NK-92 (cell line): ENCODE measurements around the gene ELAPOR1.

Experiments
- DNase-seq: peaks from one replicate; lab custom pipeline; 2025; ENCODE audit not compliant: unreplicated experiment; lab: John Stamatoyannopoulos, UW

ELAPOR1 gene, protein sequence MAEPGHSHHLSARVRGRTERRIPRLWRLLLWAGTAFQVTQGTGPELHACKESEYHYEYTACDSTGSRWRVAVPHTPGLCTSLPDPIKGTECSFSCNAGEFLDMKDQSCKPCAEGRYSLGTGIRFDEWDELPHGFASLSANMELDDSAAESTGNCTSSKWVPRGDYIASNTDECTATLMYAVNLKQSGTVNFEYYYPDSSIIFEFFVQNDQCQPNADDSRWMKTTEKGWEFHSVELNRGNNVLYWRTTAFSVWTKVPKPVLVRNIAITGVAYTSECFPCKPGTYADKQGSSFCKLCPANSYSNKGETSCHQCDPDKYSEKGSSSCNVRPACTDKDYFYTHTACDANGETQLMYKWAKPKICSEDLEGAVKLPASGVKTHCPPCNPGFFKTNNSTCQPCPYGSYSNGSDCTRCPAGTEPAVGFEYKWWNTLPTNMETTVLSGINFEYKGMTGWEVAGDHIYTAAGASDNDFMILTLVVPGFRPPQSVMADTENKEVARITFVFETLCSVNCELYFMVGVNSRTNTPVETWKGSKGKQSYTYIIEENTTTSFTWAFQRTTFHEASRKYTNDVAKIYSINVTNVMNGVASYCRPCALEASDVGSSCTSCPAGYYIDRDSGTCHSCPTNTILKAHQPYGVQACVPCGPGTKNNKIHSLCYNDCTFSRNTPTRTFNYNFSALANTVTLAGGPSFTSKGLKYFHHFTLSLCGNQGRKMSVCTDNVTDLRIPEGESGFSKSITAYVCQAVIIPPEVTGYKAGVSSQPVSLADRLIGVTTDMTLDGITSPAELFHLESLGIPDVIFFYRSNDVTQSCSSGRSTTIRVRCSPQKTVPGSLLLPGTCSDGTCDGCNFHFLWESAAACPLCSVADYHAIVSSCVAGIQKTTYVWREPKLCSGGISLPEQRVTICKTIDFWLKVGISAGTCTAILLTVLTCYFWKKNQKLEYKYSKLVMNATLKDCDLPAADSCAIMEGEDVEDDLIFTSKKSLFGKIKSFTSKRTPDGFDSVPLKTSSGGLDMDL

GRCh38 chr1:109113590-109114341 is at the start of gene ELAPOR1:
TSS of gene ELAPOR1 (plus strand) at chr1:109114115. CDS start at chr1:109114184, 69 bp downstream.
- peak; percentile 47 for DNase-seq

DNA sequence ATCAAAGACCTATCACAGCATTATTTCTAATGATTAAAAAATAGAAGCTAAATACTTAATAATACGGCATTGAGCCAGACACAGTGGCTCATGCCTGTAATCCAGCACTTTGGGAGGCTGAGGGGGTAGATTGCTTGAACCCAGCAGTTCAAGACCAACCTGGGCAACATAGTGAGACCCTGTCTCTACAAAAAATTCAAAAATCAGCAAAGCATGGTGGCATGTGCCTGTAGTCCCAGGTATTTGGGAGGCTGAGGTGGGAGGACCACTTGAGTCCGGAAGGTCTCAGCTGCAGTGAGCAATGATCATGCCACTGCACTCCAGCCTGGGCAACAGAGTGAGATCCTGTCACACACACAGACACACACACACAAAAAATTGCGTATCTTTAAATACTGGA is 48.8 kb upstream of the ELAPOR1 start:
- no peak for DNase-seq

- no peak for DNase-seq
Observed at GRCh38 chr1:109067883-109068282, 46.0 kb upstream of the ELAPOR1 start.

DNA sequence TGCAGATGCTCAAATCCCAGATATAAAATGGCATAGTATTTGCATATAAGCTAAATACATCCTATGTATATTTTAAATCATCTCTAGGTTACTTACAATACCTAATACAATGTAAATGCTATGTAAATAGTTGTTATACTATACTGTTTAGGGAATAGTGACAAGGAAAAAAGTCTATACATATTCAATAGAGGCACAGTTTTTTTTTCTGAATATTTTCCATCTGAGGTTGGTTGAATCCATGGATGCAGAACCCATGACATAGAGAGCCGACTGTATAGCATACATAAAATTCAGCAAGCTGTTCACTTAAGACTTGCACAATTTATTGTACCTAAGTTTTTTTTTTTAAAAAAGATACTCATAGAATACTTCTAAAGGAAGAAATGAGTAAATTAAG is 44.6 kb upstream of the ELAPOR1 start:
- no peak for DNase-seq

GRCh38 chr1:109075531-109076490 is 38.1 kb upstream of the ELAPOR1 start, which contains the start of gene TAF13:
TSS of gene TAF13 (minus strand) at chr1:109076003. CDS start at chr1:109075947, 56 bp downstream.
- DNase-seq = no peak

- no peak for DNase-seq
Observed at GRCh38 chr1:109078317-109078716, 35.6 kb upstream of the ELAPOR1 start.

GRCh38 chr1:109079240-109079622 is 34.7 kb upstream of the ELAPOR1 start:
- DNase-seq = no peak

GRCh38 chr1:109080441-109081082 is 33.4 kb upstream of the ELAPOR1 start:
- DNase-seq = no peak

GRCh38 chr1:109083501-109083900 is 30.4 kb upstream of the ELAPOR1 start:
- DNase-seq = no peak

DNA sequence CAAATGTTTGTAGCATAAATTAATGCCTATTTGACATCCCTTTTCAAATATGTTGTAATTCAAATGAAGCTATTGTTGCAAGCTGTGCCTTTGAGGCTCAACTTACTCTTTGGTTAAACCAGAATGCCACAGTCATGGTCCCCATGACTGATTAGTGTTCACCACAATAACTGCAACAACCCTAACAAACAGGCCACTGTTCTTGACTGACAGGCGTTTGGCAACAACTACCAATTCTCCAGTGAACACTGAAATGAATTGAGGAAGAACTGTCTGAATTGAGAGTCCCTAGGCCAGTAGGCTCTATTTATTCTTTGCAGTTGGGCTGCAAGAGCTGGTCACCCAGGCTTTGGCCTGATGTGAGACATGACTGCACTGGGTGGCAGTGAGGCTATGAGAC is 30.0 kb upstream of the ELAPOR1 start:
- no peak for DNase-seq

DNA sequence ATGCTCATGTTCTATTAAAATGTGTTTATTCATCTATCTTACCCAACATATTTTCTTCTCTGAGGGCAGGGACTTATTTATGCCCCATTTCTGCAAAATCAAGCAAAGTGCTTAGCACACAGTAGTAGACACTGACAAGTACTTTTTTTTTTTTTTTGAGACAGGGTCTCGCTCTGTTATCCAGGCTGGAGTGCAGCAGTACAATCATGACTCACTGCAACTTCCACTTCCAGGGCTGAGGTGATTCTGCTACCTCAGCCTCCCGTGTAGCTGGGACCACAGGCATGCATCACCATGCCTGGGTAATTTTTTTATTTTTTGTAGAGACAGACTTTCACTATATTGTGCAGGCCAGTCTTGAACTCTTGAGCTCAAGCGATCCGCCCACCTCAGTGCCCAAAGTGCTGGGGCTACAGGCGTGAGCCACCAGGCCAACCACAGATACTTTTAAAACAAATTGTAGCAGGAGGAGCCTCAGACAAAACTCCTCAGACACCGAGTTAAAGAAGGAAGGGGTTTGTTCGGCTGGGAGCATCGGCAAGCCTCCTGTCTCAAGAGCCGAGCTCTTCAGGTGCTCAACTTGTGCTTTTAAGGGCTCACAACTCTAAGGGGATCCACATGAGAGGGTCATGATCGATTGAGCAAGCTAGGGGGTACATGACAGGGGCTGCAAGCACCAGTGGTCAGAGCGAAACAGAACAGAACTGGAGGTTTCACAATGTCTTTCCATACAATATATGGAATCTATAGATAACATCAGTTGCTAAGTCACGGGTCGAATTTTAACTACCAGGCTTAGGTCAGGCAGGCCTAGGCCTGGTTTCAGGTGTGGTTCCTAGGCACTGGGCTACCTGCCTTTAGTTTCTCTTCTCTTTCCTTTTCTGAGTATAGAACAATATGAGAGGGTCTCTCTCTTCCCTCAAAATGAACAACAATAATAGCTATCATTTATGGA is 29.1 kb upstream of the ELAPOR1 start:
- DNase-seq = no peak

DNA sequence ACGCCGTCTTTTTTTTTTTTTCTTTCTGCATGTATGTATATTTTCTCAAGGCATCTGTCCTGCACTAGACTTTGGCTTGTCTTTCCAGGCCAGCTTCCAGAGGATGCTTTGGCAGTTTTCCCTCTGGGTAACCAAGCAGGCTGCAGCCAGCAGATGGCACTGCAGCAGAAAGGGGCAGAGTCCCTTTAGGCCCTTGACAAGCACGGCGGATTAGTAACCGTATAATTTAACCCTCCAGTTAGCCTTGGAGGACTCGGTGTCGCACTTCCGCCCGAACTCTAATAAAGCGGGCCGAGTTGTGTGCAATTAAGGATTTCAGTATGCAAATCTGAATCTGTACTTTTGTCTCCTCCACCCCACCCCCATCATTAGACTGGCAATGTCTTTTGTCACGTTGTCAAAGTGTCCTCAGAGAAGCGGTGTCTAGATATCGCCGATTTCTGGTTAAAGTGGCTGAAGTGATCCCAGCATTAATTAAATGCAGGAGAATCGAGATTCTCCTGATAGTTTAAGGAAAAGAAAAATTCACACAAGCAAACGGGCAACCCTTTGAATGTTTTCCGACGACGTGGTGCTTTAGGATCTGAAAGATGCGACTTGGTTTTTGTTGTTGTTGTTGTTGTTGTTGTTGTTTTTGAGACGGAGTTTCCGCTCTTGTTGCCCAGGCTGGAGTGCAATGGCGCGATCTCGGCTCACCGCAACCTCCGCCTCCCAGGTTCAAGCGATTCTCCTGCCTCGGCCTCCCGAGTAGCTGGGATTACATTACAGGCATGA is 24.5 kb upstream of the ELAPOR1 start:
- DNase-seq = no peak

- DNase-seq = peak; percentile 35
Observed at GRCh38 chr1:109090196-109091077, 23.5 kb upstream of the ELAPOR1 start, which contains the start of gene TMEM167B. TSS of gene TMEM167B (plus strand) at chr1:109090764. CDS start at chr1:109090873, 109 bp downstream.

DNA sequence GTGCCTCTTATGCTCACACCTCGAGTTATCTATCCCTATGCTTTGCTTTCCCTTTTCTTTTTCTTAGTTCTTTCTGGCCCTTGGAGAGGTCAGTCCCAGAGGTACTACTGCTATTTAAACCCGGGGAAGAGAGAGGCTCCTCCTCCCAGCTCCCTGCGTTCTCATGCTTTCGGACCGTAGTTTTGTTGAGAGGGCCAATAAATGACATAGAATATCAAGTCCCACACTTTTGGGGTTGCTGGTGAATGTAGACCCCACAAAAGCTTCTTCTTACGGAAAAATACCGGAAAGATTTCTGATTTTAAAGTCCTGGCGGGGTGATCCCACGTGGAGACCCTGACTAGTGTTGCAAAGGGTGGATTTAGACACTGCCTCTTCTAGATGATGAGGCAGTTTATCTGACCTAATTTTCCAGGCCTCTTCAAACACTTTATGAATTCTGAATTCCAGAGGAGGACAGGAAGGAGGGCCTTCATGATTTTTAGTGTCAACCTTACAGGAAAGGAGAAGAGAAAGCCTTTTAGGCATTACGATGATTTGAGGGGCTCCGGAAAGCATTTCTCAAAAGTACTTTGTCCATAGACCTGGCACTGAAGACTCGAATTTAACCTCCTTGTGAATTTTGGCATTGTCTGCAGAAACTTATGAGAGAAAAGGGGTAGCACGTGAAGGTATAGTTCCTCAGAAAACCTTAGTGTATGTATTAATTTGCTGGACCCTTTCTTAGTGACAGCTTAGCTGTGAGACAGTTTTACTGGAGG is 22.7 kb upstream of the ELAPOR1 start:
- DNase-seq = no peak

DNA sequence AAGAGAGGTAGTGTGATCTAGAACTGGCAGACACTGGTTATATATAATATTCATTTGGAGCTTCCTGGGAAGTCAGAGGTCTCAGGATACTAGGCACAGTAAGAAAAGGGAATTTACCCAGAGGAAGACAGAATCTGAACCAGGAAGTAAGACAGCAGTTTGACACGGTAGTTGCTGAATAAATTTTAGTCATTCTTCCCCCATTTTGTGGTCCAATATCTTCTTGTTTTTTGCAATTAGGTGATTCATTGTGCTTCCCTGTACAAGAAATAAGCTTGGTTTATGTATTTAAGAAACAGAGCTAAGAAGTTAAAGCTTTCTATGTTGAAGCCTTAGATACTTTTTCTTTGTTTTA is 22.1 kb upstream of the ELAPOR1 start:
- no peak for DNase-seq

- no peak for DNase-seq
Observed at GRCh38 chr1:109094377-109094803, 19.5 kb upstream of the ELAPOR1 start.
